ENCODE measurements around the gene TBC1D17.
"Not testable (repeated sequence)": the region's sequence is repeated elsewhere in the genome, so short reads cannot be mapped to it uniquely, and the experiment has no call there.

The TBC1D17 gene

GRCh38 chr19:49921871-49922795 is 44.6 kb downstream of the TBC1D17 start:
- peak; percentile 54 for DNase-seq (ENCODE audit: low read depth)

GRCh38 chr19:49923055-49924003 is 45.8 kb downstream of the TBC1D17 start:
- DNase-seq (ENCODE audit: low read depth): no peak

- DNase-seq (ENCODE audit: low read depth): no peak
Measured at GRCh38 chr19:49924004-49924880, 46.7 kb downstream of the TBC1D17 start.

- not testable (repeated sequence) for DNase-seq (ENCODE audit: low read depth)
Measured at GRCh38 chr19:49924881-49925210, 47.3 kb downstream of the TBC1D17 start.

- no peak for DNase-seq (ENCODE audit: low read depth)
Measured at GRCh38 chr19:49925486-49925885, 48.0 kb downstream of the TBC1D17 start.

GRCh38 chr19:49926515-49926914 is 49.0 kb downstream of the TBC1D17 start:
- DNase-seq (ENCODE audit: low read depth): no peak

- no peak for DNase-seq (ENCODE audit: low read depth)
Measured at GRCh38 chr19:49927526-49928264, 50.2 kb downstream of the TBC1D17 start.

GRCh38 chr19:49929121-49929610 is 51.7 kb downstream of the TBC1D17 start, which contains the start of the genes ATF5 and NUP62:
Gene ATF5, plus strand, starts transcription at chr19:49929205. Its CDS starts 1,646 bp downstream, at chr19:49930851.
Gene NUP62, minus strand, starts transcription at chr19:49929504. Its CDS starts 19,697 bp downstream, at chr19:49909807.
- DNase-seq (ENCODE audit: low read depth): peak; percentile 76

- peak; percentile 93 for DNase-seq (ENCODE audit: low read depth)
Measured at GRCh38 chr19:49929611-49930482, 52.3 kb downstream of the TBC1D17 start.

GRCh38 chr19:49930483-49931011 is 53.0 kb downstream of the TBC1D17 start:
- DNase-seq (ENCODE audit: low read depth): no peak

- DNase-seq (ENCODE audit: low read depth): no peak
Measured at GRCh38 chr19:49931293-49932040, 54.0 kb downstream of the TBC1D17 start.

- no peak for DNase-seq (ENCODE audit: low read depth)
Measured at GRCh38 chr19:49932041-49932451, 54.5 kb downstream of the TBC1D17 start.

GRCh38 chr19:49932731-49933131 is 55.2 kb downstream of the TBC1D17 start:
- no peak for DNase-seq (ENCODE audit: low read depth)

GRCh38 chr19:49933643-49934042 is 56.1 kb downstream of the TBC1D17 start:
- no peak for DNase-seq (ENCODE audit: low read depth)

- DNase-seq (ENCODE audit: low read depth): no peak
Measured at GRCh38 chr19:49936549-49936948, 59.0 kb downstream of the TBC1D17 start.

- peak; percentile 47 for DNase-seq (ENCODE audit: low read depth)
Measured at GRCh38 chr19:49937750-49938381, 60.4 kb downstream of the TBC1D17 start.

All from fibroblast of gingiva (primary cell).